OCI-LY1 (cell line): ENCODE results near the gene CYTH4.

ENCODE experiments used
- H2AFZ ChIP-seq: fragments of 200-600 bp; sonication (generic), shearing (Covaris generic); 2 replicates; pipeline ENCODE4 v1.6.0; 2014; ENCODE audit warnings: antibody characterized with exemption, mild to moderate bottlenecking, low read length
- H3F3A ChIP-seq: fragments of 200-600 bp; sonication (generic), shearing (Covaris generic); 2 replicates; pipeline ENCODE4 v1.6.0; 2014; ENCODE audit warnings: mild to moderate bottlenecking, antibody characterized with exemption, low read length, moderate library complexity; ENCODE audit not compliant: insufficient read depth
- H3K27ac ChIP-seq: fragments of 200-600 bp; sonication (generic); 2 replicates; pipeline ENCODE4 v1.5.1; 2014; ENCODE audit warnings: low read length, mixed run types, mild to moderate bottlenecking, low read depth; ENCODE audit not compliant: poor library complexity, severe bottlenecking
- H3K27me3 ChIP-seq: fragments of 200-600 bp; sonication (generic); 2 replicates; pipeline ENCODE4 v1.6.0; 2014; ENCODE audit warnings: antibody characterized with exemption, mild to moderate bottlenecking, low read length, moderate library complexity; ENCODE audit not compliant: insufficient read depth
- H3K36me3 ChIP-seq: fragments of 200-600 bp; sonication (generic); 2 replicates; pipeline ENCODE4 v1.6.1; 2014; ENCODE audit warnings: mild to moderate bottlenecking, antibody characterized with exemption, low read length, moderate library complexity, mixed read lengths; ENCODE audit not compliant: insufficient read depth
- H3K4me1 ChIP-seq: fragments of 200-600 bp; sonication (generic); 2 replicates; pipeline ENCODE4 v1.5.1; 2014; ENCODE audit warnings: mild to moderate bottlenecking, low read length, moderate library complexity; ENCODE audit not compliant: insufficient read depth, severe bottlenecking
- H3K4me2 ChIP-seq: fragments of 200-600 bp; sonication (generic), shearing (Covaris generic); 2 replicates; pipeline ENCODE4 v1.6.1; 2014; ENCODE audit warnings: low read length
- H3K4me3 ChIP-seq: fragments of 200-600 bp; sonication (generic); 2 replicates; pipeline ENCODE4 v1.5.1; 2014; ENCODE audit warnings: low read length, low read depth, mild to moderate bottlenecking, mixed read lengths; ENCODE audit not compliant: poor library complexity, severe bottlenecking
- H3K79me2 ChIP-seq: fragments of 200-600 bp; shearing (Covaris generic); 2 replicates; pipeline ENCODE4 v1.6.1; 2016; ENCODE audit warnings: mixed run types, low read length, mixed read lengths; ENCODE audit not compliant: insufficient read depth
- H3K9ac ChIP-seq: fragments of 200-600 bp; sonication (generic), shearing (Covaris generic); 2 replicates; pipeline ENCODE4 v1.6.1; 2014; ENCODE audit warnings: mild to moderate bottlenecking, low read length, mixed read lengths
- H3K9me2 ChIP-seq: fragments of 200-600 bp; sonication (generic), shearing (Covaris generic); 2 replicates; pipeline ENCODE4 v1.6.1; 2014; ENCODE audit warnings: low read depth, mild to moderate bottlenecking, low read length, mixed read lengths
- H3K9me3 ChIP-seq: fragments of 200-600 bp; shearing (Covaris generic); 2 replicates; pipeline ENCODE4 v1.6.1; 2014; ENCODE audit warnings: low read length, mixed read lengths
- H4K20me1 ChIP-seq: fragments of 200-600 bp; sonication (generic), shearing (Covaris generic); 2 replicates; pipeline ENCODE4 v1.6.0; 2016; ENCODE audit warnings: mild to moderate bottlenecking, low read length; ENCODE audit not compliant: insufficient read depth
- CTCF ChIP-seq: fragments of 200-600 bp; sonication (generic), shearing (Covaris generic); IDR thresholded peaks from 2 replicates; pipeline ENCODE4 v1.5.1; 2017; ENCODE audit warnings: mild to moderate bottlenecking, antibody characterized with exemption, low read length, moderate library complexity, mixed read lengths
- EZH2 ChIP-seq: fragments of 200-600 bp; sonication (generic), shearing (Covaris generic); IDR thresholded peaks from 2 replicates; pipeline ENCODE4 v1.8.0; 2017; ENCODE audit warnings: borderline replicate concordance, mixed run types, mild to moderate bottlenecking, antibody characterized with exemption, low read length, moderate library complexity, mixed read lengths

Gene CYTH4

GRCh38 chr22:37256075-37256726 lies 26.1 kb upstream of the CYTH4 start:
- Histone ChIP-seq H3K9me2 (no peaks in the 10 kb centered on the region), H3K36me3 (no peaks in the 10 kb centered on the region), H2AFZ (no peak overlapping the region), H3K79me2 (no peaks in the 10 kb centered on the region), H3K4me3 (no peak overlapping the region), H3K27me3 (no peaks in the 10 kb centered on the region; the same call in none of the 2 replicates), H3F3A (no peaks in the 10 kb centered on the region), H3K4me2 (no peak overlapping the region), H3K9me3 (no peaks in the 10 kb centered on the region), H3K4me1 (peaks cover 20% of the 10 kb centered on the region), H3K9ac (no peak overlapping the region), H3K27ac (no peak overlapping the region), H4K20me1 (no peaks in the 10 kb centered on the region)
- TF ChIP-seq CTCF: no peak
- no peak for TF ChIP-seq EZH2

GRCh38 chr22:37258005-37258752 lies 24.1 kb upstream of the CYTH4 start:
- peaks cover 6% of the 10 kb centered on the region for H3K27me3 ChIP-seq
- H3K9ac ChIP-seq: no peak overlapping the region
- peaks cover 17% of the 10 kb centered on the region for H3K4me1 ChIP-seq
- H3K79me2 ChIP-seq: no peaks in the 10 kb centered on the region
- H2AFZ ChIP-seq: no peak overlapping the region
- no peaks in the 10 kb centered on the region for H3K36me3 ChIP-seq
- H3K27ac ChIP-seq: no peak overlapping the region
- no peak overlapping the region for H3K4me3 ChIP-seq
- H3K9me2 ChIP-seq: no peaks in the 10 kb centered on the region
- no peaks in the 10 kb centered on the region for H3F3A ChIP-seq
- no peaks in the 10 kb centered on the region for H3K9me3 ChIP-seq
- no peak overlapping the region for H3K4me2 ChIP-seq
- TF ChIP-seq CTCF (no peak), EZH2 (no peak)
- H4K20me1 ChIP-seq: no peaks in the 10 kb centered on the region

- Histone ChIP-seq H3K4me2 (no peak overlapping the region), H3K9me3 (peaks cover 4% of the 10 kb centered on the region), H3K27me3 (peaks cover 10% of the 10 kb centered on the region), H3K9me2 (no peaks in the 10 kb centered on the region), H3K4me3 (no peak overlapping the region), H3K27ac (no peak overlapping the region), H2AFZ (no peak overlapping the region), H3K4me1 (peaks cover 16% of the 10 kb centered on the region), H3K79me2 (no peaks in the 10 kb centered on the region), H3F3A (no peaks in the 10 kb centered on the region), H4K20me1 (no peaks in the 10 kb centered on the region), H3K9ac (no peak overlapping the region), H3K36me3 (peaks cover 1% of the 10 kb centered on the region; the same call in 1 of the 2 replicates)
- TF ChIP-seq EZH2: no peak
- no peak for TF ChIP-seq CTCF
These were observed 23.4 kb upstream of the CYTH4 start for GRCh38 chr22:37258753-37259401.
